Stimulated activated CD8-positive, alpha-beta memory T cell treated with anti-CD3 and anti-CD28 coated beads, Interleukin-12 subunit alpha, Interleukin-12 subunit beta, amount 100 ng/mL, for 4 hours (primary cell): ENCODE measurements around the gene VWA2.

Experiments
- DNase-seq: peaks from one replicate; pipeline ENCODE4 v3.0.0-alpha.2; 2020; ENCODE audit warnings: low read depth

The VWA2 gene

DNA sequence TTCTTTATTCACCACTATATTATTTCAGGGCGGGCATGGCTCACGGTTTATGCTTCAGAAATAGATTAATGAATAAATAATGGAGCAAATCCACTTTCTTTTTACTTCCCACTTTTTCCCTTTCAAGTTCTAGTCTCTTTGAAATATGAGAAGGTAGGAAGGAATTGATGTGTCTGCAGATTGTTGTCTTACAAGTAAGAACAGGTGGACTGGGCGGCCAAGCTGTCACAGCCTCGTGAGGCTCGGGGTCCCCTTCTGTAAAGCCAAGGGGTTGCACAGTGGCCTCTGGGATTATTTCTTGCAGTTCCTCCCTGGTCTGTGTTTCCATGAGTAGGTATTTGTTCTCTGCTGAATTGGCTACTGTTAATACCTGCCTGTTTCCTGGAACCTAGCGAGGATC, 11.2 kb downstream of the VWA2 start:
- DNase-seq = no peak

DNA sequence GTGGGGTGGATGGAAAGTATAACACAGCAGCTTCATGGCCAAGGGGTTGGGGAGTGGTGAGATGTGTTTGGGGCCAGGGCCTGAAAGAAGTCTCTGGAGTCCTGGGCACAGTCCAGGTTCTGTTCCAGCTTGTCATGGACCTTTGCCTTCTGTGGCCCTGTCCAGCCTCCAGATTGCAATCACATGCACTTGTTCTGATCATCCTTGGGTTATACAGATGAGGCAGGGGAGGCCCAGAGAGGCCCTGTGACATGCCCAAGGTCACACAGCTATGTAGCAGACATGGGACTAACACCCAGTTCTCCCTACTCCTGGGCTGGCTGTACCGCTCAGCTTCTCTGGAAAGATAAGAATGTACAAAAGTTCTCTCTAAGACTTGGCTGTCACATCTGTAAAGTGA, 11.7 kb downstream of the VWA2 start:
- DNase-seq = no peak

DNA sequence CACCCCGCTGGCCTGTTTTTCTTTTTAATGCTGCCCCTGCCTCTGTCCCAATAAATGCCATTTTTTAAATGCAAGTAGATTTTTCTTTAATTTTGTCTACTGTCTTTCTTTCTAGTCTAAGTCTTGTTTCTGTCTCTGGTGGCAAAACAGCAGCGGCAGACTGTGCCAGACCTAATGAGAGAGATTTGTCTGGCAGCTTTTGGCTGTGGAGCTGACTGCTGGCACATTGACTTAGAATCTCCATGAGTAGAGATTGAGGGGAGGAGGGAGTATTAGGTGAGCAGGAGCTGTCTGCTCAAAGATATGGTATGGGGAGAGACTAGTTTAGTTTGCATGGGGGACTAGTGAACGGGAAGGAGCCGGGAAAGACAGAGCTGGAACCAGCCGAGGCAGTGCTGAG, 13.0 kb downstream of the VWA2 start:
- DNase-seq = no peak

DNA sequence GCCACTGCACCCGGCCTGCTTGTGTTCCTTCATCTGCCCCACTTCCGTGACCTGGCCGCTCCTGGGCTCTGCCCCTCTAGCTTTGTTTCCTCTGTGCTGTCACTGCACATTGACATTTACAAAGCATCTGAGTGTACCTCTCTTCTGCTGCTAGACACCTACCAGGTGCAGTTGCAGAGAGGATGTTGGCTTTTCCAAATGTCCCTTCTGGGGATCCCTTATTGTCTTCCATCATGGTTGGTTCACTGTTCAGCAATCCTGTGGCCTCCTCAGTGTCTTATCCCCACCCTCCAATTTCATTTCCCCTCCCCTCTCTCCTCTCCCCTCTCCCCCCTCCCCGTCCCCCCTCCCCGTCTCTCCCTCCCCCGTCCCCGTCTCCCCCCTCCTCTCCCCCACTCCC, 13.8 kb downstream of the VWA2 start:
- no peak for DNase-seq

DNA sequence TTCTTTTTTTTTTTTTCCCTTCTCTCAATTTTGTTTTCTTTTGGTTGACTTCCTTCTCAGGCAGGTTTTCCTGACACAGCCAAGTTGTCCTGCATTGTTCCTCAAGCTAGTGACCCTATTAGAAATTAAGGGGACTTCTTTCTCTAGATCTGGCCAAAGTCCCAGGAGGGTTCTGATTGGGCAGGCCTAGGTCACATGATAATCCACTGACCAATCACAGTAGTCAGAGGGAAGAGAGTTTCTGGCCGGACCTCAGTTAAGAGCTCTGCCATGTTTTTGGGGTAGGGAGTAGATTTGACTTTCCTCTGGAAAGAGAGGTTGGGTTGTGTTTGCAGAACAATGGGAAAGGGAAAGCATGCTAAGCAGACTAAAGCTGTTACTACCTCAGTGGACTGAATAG, 16.2 kb downstream of the VWA2 start:
- no peak for DNase-seq

DNA sequence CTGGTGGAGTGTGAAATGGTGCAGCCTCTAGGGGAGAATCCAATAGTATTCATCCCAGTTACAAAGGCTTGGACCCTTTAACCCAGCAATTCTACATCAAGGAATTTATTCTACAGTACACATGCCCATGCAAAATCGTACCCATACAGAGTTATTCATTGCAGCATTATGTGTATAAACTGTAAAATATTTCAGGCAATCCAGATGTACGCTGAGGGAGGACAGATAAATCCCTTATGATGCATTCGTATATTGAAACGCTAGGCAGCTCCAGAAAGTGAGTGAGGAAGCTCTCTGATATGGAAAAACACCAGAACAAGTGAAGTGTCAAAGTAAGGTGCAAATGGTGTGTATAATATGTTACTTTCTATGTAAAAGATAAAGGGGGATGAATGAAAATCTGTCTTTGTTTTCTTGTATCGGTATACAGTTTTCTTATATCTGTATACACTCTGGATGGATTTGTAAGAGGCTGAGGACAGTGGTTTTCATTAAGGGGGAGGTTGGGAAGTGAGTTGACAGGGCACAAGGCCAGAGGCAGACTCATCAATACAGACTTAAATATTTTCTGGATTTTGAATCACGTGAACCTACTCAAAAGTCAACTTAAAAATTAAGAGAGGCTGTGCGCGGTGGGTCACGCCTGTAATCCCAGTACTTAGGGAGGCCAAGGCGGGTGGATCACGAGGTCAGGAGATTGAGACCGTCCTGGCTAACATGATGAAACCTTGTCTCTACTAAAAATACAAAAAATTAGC, 17.1 kb downstream of the VWA2 start:
- DNase-seq = no peak

DNA sequence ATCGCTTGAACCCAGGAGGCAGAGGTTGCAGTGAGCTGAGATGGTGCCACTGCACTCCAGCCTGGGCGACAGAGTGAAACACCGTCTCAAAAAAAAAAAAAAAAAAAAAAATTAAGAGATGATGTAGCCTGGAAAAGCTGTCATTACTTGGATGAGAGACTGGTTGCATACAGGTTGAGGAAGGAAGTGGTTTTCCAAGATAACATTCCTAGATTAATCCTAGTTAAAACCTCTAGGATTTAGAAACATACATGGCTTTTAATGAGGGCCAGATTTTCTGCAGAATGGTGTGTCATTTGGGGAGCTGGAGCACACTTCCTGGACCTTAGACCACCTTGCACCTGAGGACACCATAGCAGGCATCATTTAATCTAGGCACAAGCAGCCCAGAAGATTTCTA, 17.8 kb downstream of the VWA2 start:
- DNase-seq = no peak

DNA sequence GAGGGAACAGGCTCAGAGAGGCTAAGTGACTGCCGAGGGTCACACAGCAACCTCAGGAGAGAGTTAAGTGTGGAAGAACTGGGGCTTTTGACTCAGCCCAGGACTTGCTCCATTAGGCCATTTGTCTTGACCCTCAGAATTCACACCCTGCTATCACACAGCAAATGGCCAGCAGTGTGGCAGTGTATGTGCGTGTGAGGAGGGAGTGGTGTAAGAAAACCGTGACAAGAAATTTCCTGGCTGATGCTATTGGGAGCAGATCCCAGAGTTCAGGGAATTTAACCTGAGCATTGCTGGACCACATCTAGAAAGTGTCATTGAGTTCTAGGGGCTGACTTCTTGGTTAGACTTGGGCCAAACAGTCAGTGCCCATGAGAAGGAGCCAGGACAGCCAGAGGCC, 18.4 kb downstream of the VWA2 start:
- no peak for DNase-seq

DNA sequence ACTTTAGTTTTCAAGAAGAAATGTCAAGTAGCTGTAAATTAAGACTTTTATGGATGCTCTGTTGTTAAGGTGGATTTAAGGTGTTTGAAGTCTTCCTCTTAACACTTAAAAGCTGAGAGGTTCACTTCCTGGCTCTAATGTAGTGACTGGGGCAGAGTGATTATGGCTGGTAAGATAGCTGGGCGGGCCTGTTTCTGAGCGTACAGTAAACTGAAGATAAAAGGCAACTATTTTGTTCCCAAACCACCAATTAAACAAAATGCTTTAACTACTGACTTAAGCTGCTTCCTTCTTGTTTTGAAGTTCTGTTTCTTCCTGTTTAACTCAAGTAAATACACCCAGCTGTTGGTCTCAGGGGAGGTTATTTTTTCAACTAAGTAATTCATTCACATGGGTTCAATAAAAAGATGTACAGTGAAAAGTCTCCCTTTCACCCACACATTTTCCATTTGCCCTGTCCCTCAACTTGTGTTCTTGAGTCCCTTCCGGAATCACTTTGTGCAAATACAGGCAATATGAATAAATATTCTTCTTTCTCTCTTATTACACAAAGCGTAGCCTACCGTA, 19.3 kb downstream of the VWA2 start:
- no peak for DNase-seq

DNA sequence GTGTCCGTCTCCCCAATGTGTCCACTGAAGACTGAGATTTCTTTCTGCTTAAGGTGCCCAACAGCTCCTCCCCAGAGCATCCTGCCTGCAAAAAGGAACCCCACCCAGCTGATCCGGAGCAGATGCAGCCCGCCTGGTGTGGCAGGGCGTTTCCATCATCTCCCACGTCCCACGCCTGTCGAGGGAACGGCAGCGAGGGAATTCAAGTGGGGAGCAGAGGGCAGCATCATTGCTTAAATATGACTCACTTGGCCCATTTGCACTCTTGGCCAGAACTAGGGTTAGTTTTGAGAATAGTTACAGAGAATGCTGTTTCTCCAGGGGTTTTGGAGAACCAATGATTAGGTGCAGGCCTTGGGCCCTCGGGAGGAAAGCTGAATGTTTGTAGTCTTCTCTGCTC, 20.8 kb downstream of the VWA2 start:
- DNase-seq = no peak

DNA sequence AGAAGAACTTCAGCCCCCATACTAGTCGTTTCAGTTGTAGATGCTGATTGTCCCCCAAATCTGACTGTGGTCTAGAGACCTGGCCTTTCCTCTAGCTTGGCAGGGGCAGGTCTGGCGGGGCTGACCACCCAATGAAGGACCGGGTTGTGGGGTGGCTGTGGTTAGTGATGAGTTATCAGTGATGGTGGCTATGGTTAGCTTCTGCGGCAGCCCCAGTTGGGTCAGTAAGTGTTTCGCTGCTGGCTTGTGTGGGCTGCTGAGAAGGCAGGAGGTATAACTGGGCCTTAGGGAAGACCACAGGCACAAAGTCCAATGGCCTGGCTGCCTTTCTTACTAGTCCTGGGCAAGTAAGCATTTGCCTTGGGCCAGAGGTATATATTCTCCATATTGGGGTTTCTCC, 21.3 kb downstream of the VWA2 start:
- no peak for DNase-seq

DNA sequence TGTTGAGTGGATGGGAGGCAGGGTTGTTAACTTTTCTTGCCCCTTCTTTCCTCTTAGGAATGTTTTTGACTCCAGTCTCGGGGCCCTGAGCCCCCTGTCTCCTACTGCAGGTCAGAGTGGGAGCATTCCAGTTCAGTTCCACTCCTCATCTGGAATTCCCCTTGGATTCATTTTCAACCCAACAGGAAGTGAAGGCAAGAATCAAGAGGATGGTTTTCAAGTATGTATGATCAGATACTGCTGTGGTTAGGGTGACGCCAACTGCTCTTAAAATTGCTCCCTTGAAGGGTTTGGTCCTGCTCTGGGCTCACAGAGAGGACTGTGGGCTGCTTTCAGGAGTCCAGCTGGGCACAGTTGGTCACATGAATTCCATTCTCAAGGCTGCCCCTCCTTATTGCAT, 22.0 kb downstream of the VWA2 start:
- DNase-seq = no peak

DNA sequence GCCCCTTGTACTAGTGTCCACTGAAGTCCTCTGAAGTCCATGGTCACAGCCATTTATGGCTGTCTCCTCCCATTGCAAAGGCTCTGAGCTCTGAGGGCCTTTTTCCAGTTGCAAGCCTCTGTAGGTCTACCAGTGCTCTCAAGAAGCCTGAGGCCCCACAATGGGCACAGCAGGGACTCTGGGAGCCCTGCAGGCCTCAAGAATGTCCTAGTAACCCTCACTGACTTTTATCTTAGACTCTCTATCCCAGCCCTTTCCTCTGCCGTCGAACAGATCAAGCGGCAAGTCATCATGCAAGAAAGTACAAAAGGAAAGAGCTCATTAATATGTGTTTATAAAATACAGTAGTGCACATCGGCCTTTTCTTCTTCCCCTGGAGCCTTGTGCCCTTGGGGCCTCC, 23.4 kb downstream of the VWA2 start:
- DNase-seq = no peak

DNA sequence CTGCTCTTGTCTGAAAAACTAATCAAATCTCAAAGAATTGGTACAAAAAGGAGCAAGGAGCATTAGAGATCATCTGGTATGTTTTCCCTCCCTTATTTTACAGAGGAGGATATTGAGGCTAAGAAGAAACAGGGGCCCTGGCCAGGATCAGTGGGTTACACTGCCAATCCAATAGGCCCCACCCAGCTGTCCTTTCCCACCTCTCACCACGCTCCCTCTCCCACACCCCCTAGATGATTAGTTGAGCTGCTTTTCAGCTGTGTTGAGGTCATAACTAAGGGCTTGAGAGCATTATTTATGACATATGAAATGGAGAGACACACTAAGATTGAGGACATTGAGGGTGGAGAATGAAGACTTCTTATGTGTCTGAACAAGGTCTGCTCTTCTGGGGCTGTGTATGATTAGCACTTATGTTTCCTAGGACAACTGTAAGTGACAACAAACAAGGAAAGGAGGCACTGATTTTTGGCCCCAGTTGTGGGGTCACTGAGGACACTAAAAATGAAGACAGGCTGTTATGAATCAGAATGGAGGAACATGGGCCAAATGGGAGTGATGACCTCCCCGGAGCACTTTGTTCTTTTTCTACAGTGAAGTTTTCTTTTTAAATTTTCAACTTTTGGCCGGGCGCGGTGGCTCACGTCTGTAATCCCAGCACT, 26.5 kb downstream of the VWA2 start:
- DNase-seq = no peak

DNA sequence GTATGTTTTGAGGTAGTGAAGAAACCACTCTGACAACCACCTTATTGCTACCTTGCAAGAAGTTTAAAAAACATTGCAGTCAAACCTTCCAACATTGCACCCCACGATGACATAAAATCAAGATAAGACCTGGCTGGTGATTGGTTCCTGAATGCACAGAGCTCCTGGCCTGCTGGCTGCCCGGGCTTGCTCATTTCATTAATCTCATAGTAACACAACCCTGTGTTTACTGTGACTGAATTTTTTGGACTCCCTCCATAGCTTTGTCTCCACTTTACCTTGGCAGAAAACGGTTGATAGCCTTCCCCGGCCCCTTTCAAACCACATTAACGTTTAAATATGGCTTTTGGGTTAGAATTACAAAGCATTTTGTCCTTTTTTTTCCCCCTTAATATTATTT, 27.5 kb downstream of the VWA2 start:
- DNase-seq = no peak

DNA sequence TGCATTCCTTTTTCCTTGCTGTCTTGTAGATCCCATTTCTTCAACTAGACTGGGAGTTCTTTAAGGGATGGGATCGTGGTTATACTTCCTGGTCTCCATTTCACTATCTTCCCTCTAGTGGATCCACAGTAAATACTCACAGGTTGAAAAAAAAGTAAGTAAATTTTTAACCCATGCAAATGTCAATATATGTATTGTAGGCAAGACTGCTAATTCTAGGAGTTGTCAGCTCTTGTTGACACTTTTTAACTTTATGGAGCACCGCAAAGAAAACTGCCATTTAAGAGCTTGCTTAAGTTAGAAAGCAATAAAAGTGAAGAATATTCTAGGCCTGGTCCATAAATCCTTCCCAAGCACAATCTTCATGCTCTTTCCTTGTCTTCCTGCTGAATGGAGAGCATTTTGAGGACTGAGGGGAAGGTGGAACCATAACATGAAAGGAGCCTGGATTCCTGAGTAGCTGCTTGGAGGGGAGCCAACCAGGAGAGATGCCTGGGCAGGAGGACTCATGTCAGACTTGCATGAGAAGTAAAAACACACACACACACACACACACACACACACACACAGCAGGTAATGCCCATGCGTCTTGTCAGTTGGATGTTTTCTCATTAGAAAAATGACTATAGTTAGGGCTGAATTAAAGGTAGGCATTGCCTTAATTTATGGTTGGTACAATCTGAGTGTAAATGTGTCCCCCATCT, 32.2 kb downstream of the VWA2 start:
- DNase-seq = no peak

DNA sequence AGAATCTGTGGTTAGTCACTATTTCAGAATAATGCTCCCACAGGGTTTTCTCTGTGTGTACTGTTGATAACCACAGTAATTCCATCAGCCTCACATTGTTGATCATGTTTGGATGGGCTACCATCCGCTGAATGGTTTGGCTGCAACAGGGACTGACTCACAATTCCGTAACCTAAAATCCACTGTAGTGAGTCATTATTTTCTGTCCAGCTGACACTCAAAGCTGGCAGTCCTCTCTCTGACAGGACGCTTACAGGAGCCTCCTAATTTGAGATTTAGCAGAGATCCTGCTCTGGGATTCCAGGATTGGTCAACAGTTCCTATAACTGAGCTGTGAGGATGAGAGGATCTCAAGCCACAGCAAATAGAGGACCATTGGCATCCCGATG, 32.7 kb downstream of the VWA2 start:
- DNase-seq = no peak

DNA sequence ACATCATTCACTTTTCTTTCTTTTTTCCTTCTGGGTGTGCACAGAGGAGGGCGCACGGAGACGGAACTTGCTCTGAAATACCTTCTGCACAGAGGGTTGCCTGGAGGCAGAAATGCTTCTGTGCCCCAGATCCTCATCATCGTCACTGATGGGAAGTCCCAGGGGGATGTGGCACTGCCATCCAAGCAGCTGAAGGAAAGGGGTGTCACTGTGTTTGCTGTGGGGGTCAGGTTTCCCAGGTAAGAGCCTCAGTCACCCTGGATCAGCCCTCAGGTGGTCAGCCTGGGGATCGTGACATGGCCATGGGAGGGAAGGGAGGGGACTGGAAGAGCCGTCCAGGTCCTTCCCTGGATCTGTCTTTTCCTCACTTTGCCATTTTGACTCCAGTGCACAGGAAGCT, 33.6 kb downstream of the VWA2 start:
- DNase-seq = no peak

DNA sequence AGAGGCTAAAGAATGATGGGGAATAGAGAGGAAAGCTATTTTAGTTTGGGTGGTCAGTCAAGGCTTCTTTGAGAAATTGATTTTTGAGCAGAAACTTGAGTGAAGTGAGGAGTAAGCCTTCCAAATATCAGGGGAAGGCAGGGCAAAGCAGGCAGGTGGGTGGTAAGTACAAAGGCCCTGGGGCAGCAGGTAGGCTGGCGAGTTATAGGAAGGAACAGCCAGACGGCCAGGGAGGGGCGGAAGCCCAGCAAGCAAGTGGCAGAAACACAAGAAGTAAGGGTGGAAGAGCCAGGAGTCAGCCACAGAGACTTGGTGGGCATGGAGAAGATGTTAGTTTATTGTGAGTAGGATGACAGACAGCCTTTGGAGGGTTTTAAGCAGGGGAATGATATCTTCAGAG, 34.9 kb downstream of the VWA2 start:
- DNase-seq = no peak

DNA sequence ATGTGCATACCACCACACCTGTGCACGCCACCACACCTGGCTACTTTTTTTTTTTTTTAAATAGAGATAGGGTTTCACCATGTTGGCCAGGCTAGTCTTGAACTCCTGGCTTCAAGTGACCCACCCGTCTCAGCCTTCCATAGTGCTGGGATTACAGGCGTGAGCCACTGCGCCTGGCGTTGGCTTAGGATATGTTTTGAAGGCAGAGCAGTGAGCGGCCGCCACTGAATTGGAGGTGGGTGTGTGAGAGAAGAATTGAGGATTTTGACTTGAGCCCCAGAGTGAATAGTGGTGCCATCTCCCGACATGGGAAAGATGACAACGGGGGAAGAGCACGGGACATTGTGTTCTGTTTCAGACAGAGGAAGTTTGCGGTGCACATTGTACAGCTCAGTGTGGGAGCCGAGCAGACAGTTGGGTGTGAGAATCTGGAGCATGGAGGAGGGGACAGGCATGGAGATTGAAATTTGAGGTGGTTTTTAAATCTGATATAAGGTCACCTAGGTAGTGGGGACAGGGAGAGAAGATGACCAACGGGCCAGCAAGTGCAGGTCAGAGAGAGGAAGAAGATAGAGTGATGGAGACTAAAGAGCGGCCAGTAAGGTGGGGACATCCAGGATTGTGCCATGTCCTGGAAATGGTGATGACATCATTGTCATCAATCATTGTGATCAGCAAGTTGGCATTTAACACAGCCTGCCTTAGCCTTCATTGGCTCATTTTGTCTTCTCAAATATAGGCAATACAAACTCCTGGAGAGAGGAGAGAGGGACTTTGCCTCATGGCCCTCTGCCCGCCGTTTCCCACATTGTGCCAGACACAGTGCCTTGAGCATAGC, 35.8 kb downstream of the VWA2 start:
- DNase-seq = no peak

DNA sequence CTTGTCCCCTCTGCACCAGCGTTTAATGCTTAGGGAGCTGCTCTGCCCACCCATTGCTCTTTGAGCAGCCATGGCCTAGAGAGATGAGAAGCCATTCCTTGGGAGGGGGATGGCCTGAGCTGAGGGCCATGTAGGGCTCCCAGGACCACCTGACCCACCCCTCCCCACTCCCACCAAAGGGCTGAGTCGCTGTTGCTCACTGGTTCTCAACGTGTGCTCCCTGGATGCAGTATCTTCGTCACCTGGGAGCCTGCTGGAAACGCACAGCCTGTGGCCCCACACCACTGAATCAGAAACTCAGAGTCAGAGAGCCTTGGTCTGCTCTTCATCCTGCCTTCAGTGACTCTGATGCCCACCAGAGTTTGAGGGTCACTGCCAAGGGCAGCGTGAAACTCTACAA, 37.0 kb downstream of the VWA2 start:
- DNase-seq = no peak

DNA sequence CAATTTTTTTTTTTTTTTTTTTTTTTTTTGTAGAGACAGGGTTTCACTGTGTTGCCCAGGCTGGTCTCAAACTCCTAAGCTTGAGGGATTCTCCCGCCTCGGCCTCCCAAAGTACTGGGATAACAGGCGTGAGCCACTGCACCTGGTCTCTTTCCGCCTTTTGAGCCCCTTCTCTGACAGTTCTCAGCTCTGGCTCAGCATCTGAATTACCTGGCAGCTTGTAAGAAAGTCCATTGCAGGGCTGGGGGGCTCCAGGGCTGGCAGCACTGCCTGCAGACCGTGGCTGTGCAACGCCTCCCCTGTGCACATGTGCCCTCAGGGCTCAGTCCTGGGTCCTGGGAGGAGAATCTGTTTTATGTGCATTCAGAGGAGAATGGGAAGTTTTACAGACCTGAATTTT, 37.6 kb downstream of the VWA2 start:
- no peak for DNase-seq
